Fibroblast of lung (primary cell): Measurements from ENCODE around the gene PLCD4. TPM values are rescaled to one million over a fixed set of nuclear protein-coding genes. Genes with fewer than 3 reads are reported as not detected.

Experiments
- DNase-seq, 2 donors: peaks; one replicate each; pipeline versions ENCODE4 v3.0.0 to v3.0.0-alpha.2; 2010; ENCODE audit warnings: low read depth in 2 of 2
- H2AFZ ChIP-seq: 2 replicates; pipeline ENCODE4 v1.5.1; 2012; ENCODE audit warnings: low read length, control low read depth, inconsistent platforms
- H3K27ac ChIP-seq: 2 replicates; pipeline ENCODE4 v1.5.1; 2011; ENCODE audit warnings: low read length, control low read depth; ENCODE audit not compliant: insufficient read depth
- H3K27me3 ChIP-seq: 2 replicates; pipeline ENCODE4 v1.5.1; 2011; ENCODE audit warnings: mild to moderate bottlenecking, low read length; ENCODE audit not compliant: control insufficient read depth, insufficient read depth
- H3K36me3 ChIP-seq: 2 replicates; pipeline ENCODE4 v1.5.1; 2011; ENCODE audit warnings: low read length; ENCODE audit not compliant: control insufficient read depth, insufficient read depth
- H3K4me1 ChIP-seq: 2 replicates; pipeline ENCODE4 v1.5.1; 2011; ENCODE audit warnings: low read length; ENCODE audit not compliant: control insufficient read depth, insufficient read depth; ENCODE audit errors: extremely low read depth
- H3K4me2 ChIP-seq: 2 replicates; pipeline ENCODE4 v1.5.1; 2011; ENCODE audit warnings: low read length, control low read depth; ENCODE audit not compliant: insufficient read depth; ENCODE audit errors: extremely low read depth
- H3K4me3 ChIP-seq, 4 experiments: fragments of 200-600 bp in 1 of 4; sonication (generic) in 1 of 4; replicated peaks in 1 of 4; 2 replicates each; pipeline ENCODE4 v1.5.1; 2011 to 2016; ENCODE audit warnings: low read length in 4 of 4, low read depth in 3 of 4, mild to moderate bottlenecking in 3 of 4, control low read depth in 2 of 4, inconsistent platforms in 1 of 4, mixed read lengths in 1 of 4; ENCODE audit not compliant: insufficient read depth in 1 of 4; ENCODE audit errors: control extremely low read depth in 1 of 4
- H3K79me2 ChIP-seq: 2 replicates; pipeline ENCODE4 v1.5.1; 2012; ENCODE audit warnings: mild to moderate bottlenecking, low read length, inconsistent platforms; ENCODE audit not compliant: control insufficient read depth, insufficient read depth
- H3K9ac ChIP-seq: 2 replicates; pipeline ENCODE4 v1.5.1; 2011; ENCODE audit warnings: mild to moderate bottlenecking, low read length, control low read depth; ENCODE audit not compliant: insufficient read depth
- H3K9me3 ChIP-seq: 2 replicates; pipeline ENCODE4 v1.5.1; 2012; ENCODE audit warnings: low read depth, low read length; ENCODE audit not compliant: control insufficient read depth, insufficient read depth
- H4K20me1 ChIP-seq: 2 replicates; pipeline ENCODE4 v1.5.1; 2011; ENCODE audit warnings: low read length; ENCODE audit not compliant: control insufficient read depth, insufficient read depth; ENCODE audit errors: extremely low read depth
- EZH2 ChIP-seq: IDR thresholded peaks from 2 replicates; pipeline ENCODE4 v1.5.1; 2012; ENCODE audit warnings: low read length, control low read depth, mild to moderate bottlenecking; ENCODE audit errors: missing control alignments
- polyA plus RNA-seq, 2 donors: library from polyadenylated mRNA; depleted of rRNA in 1 of 2; stranded (reverse) in 1 of 2; unstranded in 1 of 2; fragments of >200 nt; gene quantifications; 2 replicates each; pipeline ENCODE4 v1.2.1, GENCODE V29; 2011 to 2012; ENCODE audit warnings: missing spikeins in 1 of 2
- total RNA-seq: library from RNA; depleted of rRNA; stranded (reverse); fragments of >200 nt; gene quantifications from 2 replicates; pipeline ENCODE4 v1.2.1, GENCODE V29; 2014
- TF ChIP-seq, protein P1 (sequence below), 2 donors: IDR thresholded peaks in 1 of 2; conservative IDR thresholded peaks in 1 of 2; 1 replicate in 1 of 2; 2 replicates in 1 of 2; pipeline ENCODE4 v1.5.1; 2011 to 2012; ENCODE audit warnings: low read length in 2 of 2, control low read depth in 1 of 2, inconsistent platforms in 1 of 2, low read depth in 1 of 2, mild to moderate bottlenecking in 1 of 2

PLCD4 gene
- total and polyA plus RNA-seq, 2 donors (not counting 1 experiment from before 2014, with no cell fraction given): 5.8 to 10.7 TPM

DNA sequence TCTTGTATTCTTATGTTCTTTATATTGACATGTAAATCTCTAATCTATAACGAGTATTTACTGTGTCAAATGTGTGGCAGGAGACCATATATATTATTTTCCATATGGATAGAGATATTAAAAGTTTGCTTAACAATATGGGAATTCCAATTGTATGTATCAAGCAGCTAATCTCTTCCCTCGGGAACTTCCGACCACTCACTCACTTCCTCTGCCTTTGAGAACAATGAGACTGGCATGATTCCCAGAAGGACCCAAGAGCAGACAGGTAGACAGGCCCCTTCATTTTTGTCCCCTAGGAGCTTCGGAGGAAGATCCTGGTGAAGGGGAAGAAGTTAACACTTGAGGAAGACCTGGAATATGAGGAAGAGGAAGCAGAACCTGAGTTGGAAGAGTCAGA, 24.1 kb downstream of the PLCD4 start:
- DNase-seq: peak in 1 of 2 donors; percentile 48
- Histone ChIP-seq H3K9ac (no peak overlapping the region), H3K27ac (no peak overlapping the region), H4K20me1 (no peaks in the 10 kb centered on the region), H3K79me2 (no peaks in the 10 kb centered on the region), H3K9me3 (no peaks in the 10 kb centered on the region), H3K27me3 (no peaks in the 10 kb centered on the region), H2AFZ (no peak overlapping the region), H3K4me2 (no peak overlapping the region), H3K4me1 (no peaks in the 10 kb centered on the region), H3K36me3 (peaks cover 12% of the 10 kb centered on the region), H3K4me3 (no peak overlapping the region)
- TF ChIP-seq, protein P1, sequence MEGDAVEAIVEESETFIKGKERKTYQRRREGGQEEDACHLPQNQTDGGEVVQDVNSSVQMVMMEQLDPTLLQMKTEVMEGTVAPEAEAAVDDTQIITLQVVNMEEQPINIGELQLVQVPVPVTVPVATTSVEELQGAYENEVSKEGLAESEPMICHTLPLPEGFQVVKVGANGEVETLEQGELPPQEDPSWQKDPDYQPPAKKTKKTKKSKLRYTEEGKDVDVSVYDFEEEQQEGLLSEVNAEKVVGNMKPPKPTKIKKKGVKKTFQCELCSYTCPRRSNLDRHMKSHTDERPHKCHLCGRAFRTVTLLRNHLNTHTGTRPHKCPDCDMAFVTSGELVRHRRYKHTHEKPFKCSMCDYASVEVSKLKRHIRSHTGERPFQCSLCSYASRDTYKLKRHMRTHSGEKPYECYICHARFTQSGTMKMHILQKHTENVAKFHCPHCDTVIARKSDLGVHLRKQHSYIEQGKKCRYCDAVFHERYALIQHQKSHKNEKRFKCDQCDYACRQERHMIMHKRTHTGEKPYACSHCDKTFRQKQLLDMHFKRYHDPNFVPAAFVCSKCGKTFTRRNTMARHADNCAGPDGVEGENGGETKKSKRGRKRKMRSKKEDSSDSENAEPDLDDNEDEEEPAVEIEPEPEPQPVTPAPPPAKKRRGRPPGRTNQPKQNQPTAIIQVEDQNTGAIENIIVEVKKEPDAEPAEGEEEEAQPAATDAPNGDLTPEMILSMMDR (conservative IDR thresholded peaks at IDR 0.05 in 1 of 2, IDR thresholded peaks at IDR 0.05 in 1 of 2; ENCODE audit: low read depth in 1 of 2, low read length in 2 of 2): no peak
- TF ChIP-seq EZH2: no peak

DNA sequence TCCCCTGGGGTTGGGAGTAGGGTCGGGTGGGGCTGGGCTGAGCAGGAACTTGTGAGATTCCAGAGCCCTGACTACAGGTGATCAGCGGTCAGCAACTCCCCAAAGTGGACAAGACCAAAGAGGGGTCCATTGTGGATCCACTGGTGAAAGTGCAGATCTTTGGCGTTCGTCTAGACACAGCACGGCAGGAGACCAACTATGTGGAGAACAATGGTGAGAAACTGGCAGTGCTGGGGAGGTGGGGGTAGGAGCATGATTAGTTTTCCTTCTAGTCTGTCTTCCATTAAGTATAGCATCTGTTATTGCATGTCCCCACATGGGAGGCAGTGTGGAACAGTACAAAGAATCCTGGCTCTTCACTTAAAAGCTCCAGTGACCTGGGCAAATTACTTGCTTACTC, 28.0 kb downstream of the PLCD4 start:
- Histone ChIP-seq H3K9me3 (no peaks in the 10 kb centered on the region), H4K20me1 (no peaks in the 10 kb centered on the region), H3K36me3 (peaks cover 24% of the 10 kb centered on the region), H3K4me2 (no peak overlapping the region), H3K9ac (no peak overlapping the region), H3K79me2 (no peaks in the 10 kb centered on the region), H3K27ac (no peak overlapping the region), H3K4me1 (no peaks in the 10 kb centered on the region), H3K27me3 (no peaks in the 10 kb centered on the region), H3K4me3 (no peak overlapping the region), H2AFZ (no peak overlapping the region)
- no peak for TF ChIP-seq EZH2
- TF ChIP-seq, protein P1 (conservative IDR thresholded peaks at IDR 0.05 in 1 of 2, IDR thresholded peaks at IDR 0.05 in 1 of 2; ENCODE audit: low read depth in 1 of 2, low read length in 2 of 2): no peak
- DNase-seq: no peak

DNA sequence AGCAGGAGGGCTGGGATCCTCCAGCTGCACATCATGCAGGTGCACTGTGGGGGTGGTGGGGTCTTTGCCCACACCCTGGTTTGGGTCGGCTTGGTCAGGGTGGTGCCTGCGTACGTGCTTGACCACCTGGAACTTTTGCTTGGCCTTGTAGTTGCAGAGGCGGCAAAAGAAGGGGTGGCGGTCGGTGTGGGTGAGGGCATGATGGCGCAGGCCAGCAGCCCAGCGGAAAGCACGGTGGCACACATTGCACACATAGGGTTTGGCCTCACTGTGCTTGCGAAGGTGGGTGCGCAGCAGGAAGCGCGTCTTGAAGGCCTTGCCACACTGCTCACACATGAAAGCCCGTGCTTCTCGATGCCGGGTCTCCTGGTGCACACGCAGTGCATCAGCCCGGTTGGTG, 30.7 kb downstream of the PLCD4 start:
- TF ChIP-seq EZH2: no peak
- TF ChIP-seq, protein P1 (conservative IDR thresholded peaks at IDR 0.05 in 1 of 2, IDR thresholded peaks at IDR 0.05 in 1 of 2; ENCODE audit: low read depth in 1 of 2, low read length in 2 of 2): no peak
- Histone ChIP-seq H3K4me2 (no peak overlapping the region), H3K36me3 (peaks cover 28% of the 10 kb centered on the region)

More for the DNA sequence above, 30.7 kb downstream of the PLCD4 start:
- no peak overlapping the region for H3K9ac ChIP-seq
- H3K4me1 ChIP-seq: no peaks in the 10 kb centered on the region
- no peak overlapping the region for H3K27ac ChIP-seq
- H3K4me3 ChIP-seq: no peak overlapping the region
- no peaks in the 10 kb centered on the region for H3K79me2 ChIP-seq
- no peaks in the 10 kb centered on the region for H3K27me3 ChIP-seq
- no peak overlapping the region for H2AFZ ChIP-seq
- H4K20me1 ChIP-seq: no peaks in the 10 kb centered on the region
- H3K9me3 ChIP-seq: no peaks in the 10 kb centered on the region
- DNase-seq: no peak
